ENCODE measurements around the gene NIP7. TPM values are rescaled to one million over a fixed set of nuclear protein-coding genes. Genes with fewer than 3 reads are reported as not detected.

The NIP7 gene
- total RNA-seq, 6 donors from 2014 or later, result 2.7 to 21.0 (median 14.1) TPM

DNA sequence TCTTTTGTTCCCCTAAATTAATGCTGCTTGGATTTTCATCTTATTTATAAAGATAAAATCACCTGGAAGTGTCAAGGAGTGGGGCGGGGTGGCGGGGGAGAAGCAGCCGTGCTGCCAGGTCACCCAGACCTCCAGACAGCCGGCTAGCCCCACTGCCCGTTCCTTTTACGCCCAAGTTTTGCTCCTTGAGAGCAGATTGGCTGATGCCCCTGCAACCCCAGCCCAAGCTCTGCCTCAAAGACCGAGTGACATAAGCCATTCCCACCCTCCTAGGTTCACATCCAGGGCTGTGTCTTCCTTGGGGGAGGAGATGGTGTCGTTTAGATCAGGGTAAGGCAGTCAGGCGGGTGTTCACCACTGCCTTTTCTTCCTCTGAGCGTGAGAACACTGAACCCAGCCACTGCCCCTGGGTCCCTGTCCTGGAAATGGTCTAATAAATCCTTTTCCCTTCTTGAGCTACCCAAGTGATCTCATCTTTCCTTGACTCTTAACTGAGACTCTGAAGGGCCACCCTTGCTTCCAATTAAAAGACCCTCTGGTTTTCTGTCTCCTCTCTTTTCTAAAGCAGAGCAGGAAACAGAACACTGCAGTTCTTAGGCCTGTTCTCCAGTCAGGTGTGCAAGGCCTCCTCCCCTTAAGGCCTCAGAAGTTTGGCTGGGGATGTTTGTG, 14.9 kb upstream of the NIP7 start:
- H3K4me1 ChIP-seq, result peaks cover 18 to 52% (median 24%) of the 10 kb centered on the region in 4 donors
- H3K9me3 ChIP-seq, result no peaks in the 10 kb centered on the region
- H3K27ac ChIP-seq, result no peak overlapping the region
- no peak for ATAC-seq (ENCODE audit: low FRiP score in 2 of 2)
- WGBS, 2 donors, result 76 to 81% methylated on average over 10 of the region's 10 CpGs
- H3K36me3 ChIP-seq, result peaks cover 37 to 83% (median 61%) of the 10 kb centered on the region in 4 donors
- H3K4me3 ChIP-seq, result no peak overlapping the region
- TF ChIP-seq, protein P1, sequence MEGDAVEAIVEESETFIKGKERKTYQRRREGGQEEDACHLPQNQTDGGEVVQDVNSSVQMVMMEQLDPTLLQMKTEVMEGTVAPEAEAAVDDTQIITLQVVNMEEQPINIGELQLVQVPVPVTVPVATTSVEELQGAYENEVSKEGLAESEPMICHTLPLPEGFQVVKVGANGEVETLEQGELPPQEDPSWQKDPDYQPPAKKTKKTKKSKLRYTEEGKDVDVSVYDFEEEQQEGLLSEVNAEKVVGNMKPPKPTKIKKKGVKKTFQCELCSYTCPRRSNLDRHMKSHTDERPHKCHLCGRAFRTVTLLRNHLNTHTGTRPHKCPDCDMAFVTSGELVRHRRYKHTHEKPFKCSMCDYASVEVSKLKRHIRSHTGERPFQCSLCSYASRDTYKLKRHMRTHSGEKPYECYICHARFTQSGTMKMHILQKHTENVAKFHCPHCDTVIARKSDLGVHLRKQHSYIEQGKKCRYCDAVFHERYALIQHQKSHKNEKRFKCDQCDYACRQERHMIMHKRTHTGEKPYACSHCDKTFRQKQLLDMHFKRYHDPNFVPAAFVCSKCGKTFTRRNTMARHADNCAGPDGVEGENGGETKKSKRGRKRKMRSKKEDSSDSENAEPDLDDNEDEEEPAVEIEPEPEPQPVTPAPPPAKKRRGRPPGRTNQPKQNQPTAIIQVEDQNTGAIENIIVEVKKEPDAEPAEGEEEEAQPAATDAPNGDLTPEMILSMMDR (IDR thresholded peaks at IDR 0.05), result no peak
- TF ChIP-seq EP300 (IDR thresholded peaks at IDR 0.05) (no peak), POLR2AphosphoS5 (IDR thresholded peaks at IDR 0.05) (no peak), POLR2A (IDR thresholded peaks at IDR 0.05) (no peak)
- no peaks in the 10 kb centered on the region for H3K27me3 ChIP-seq
- no peak for DNase-seq

DNA sequence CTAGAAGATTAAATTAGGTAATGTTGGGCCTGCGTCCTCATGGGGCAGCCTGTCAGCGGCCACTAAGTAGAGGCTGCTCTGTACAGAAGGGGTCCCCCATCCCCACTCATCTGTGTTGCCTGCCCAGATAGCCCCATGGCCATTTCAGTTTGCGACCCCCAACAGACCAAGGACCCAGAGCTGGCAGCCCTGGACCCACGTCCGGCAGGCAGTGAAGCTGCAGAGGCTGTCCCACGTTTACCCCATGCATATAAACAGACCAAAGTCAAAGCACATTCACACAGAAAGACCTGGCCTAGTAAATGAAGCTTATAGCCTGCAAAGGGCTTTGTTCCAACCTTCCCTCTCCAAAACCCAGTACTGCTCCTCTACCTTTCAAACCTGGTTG, 13.8 kb upstream of the NIP7 start:
- no peaks in the 10 kb centered on the region for H3K9me3 ChIP-seq
- no peak overlapping the region for H3K27ac ChIP-seq
- no peak overlapping the region for H3K4me3 ChIP-seq
- ATAC-seq (ENCODE audit: low FRiP score in 2 of 2) (no peak), DNase-seq (no peak)
- H3K27me3 ChIP-seq, result no peaks in the 10 kb centered on the region
- TF ChIP-seq POLR2A (IDR thresholded peaks at IDR 0.05), result no peak
- no peak for TF ChIP-seq POLR2AphosphoS5 (IDR thresholded peaks at IDR 0.05)
- TF ChIP-seq EP300 (IDR thresholded peaks at IDR 0.05), result no peak
- TF ChIP-seq, protein P1 (IDR thresholded peaks at IDR 0.05), result no peak
- 89 to 90% methylated on average over 6 of the region's 6 CpGs for WGBS, 2 donors
- peaks cover 26 to 72% (median 50%) of the 10 kb centered on the region in 4 donors for H3K36me3 ChIP-seq
- H3K4me1 ChIP-seq, result peaks cover 19 to 56% (median 25%) of the 10 kb centered on the region in 4 donors

DNA sequence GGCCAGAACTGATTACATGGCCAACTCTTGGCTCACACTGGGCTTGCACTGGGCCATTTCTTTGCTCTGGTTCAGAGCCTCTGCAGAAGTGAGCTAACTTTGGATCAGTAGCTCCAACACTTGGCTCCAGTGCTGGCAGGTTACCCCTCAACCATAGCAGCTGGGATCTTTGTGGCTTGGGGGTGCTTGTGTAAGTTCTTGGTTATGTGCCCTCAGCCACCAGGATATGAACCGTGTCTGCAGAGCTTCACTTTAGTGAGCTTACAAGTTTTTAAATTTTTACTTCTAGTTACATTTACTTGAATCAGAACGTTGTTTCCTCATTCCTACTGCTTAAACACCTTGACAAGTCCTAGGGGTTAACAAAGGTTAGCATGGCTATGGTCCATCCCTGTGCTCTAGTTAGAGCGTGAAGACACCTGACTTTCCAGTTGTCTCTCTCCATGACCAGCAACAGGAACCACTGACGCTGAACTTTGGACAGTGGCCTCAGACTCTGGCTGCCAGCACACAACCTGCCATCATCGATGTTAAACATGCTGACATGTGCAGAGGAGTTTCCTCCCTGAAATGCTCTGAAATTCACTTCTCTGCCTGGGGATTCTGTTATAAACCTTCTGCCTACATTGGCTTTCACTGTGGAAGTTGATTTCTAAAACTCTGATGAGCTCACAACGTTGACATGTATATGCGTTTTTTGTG, 13.2 kb upstream of the NIP7 start:
- H3K4me1 ChIP-seq, result peaks cover 24 to 62% (median 30%) of the 10 kb centered on the region in 4 donors
- H3K4me3 ChIP-seq, result no peak overlapping the region
- H3K9me3 ChIP-seq, result no peaks in the 10 kb centered on the region
- no peak for TF ChIP-seq POLR2AphosphoS5 (IDR thresholded peaks at IDR 0.05)
- DNase-seq, result no peak
- no peaks in the 10 kb centered on the region for H3K27me3 ChIP-seq
- no peak overlapping the region for H3K27ac ChIP-seq
- ATAC-seq (ENCODE audit: low FRiP score in 2 of 2), result no peak
- WGBS, 2 donors, result 66 to 72% methylated on average over 7 of the region's 7 CpGs
- H3K36me3 ChIP-seq, result peaks cover 21 to 67% (median 45%) of the 10 kb centered on the region in 4 donors

DNA sequence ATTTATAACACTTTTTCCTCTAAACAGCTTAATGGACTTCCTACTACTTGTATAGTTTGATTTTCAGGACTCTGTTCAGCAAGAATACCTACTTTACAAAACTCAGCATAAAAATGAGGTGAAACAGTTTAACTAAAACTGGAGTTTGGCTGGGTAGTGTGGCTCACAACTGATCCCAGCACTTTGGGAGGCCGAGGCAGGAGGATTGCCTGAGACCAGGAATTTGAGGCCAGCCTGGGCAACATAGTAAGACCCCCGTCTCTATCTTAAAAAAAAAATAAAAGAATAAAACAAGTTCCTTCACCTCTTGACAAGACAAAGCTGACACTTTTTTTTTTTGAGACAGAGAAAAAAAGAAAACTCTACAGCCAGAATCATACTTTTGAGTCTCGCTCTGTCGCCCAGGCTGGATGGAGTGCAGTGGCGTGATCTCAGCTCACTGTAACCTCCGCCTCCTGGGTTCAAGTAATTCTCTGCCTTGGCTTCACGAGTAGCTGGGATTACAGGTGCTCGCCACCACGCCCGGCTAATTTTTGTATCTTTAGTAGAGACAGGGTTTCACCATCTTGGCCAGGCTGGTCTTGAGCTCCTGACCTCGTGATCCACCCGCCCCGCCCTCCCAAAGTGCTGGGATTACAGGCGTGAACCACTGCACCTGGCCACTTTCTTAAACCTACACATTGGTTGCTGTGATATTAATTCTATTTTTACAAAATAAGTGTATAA, 11.8 kb upstream of the NIP7 start:
- Histone ChIP-seq H3K27ac (peak overlapping the region in 1 of 4 donors; percentile 24), H3K4me1 (peaks cover 25 to 64% (median 31%) of the 10 kb centered on the region in 4 donors), H3K9me3 (no peaks in the 10 kb centered on the region), H3K36me3 (peaks cover 8 to 65% (median 32%) of the 10 kb centered on the region in 4 donors), H3K27me3 (no peaks in the 10 kb centered on the region), H3K4me3 (no peak overlapping the region)
- ATAC-seq (ENCODE audit: low FRiP score in 2 of 2) (no peak), DNase-seq (no peak)
- TF ChIP-seq POLR2A (IDR thresholded peaks at IDR 0.05) (no peak), POLR2AphosphoS5 (IDR thresholded peaks at IDR 0.05) (no peak), EP300 (IDR thresholded peaks at IDR 0.05) (no peak)
- TF ChIP-seq, protein P1 (IDR thresholded peaks at IDR 0.05), result no peak
- 91 to 95% methylated on average over 14 of the region's 14 CpGs for WGBS, 2 donors

DNA sequence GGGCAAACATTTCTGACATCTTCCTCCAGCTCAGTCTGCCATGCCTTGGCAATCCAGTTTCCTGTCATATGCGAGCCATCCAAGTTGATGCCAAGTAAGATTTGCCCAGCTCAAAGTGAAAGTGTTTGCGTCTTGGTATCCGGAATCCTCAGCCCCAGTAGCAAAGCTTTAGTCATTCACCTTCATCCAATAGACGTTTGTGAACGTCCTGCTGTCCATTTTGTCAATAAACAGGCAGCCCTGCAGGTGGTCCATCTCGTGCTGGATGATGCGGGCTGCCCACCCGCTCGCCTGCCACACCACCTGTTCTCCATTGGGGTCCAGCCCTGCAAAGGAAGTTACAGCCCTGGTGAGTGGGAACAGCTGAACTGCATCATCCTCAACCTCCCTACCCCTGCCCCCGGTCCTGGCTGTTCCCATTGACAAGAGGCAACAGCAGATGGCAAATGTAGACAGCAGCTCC, 10.7 kb upstream of the NIP7 start:
- peaks cover 2 to 64% (median 30%) of the 10 kb centered on the region in 4 donors for H3K36me3 ChIP-seq

More for the DNA sequence above, 10.7 kb upstream of the NIP7 start:
- TF ChIP-seq, protein P1 (IDR thresholded peaks at IDR 0.05), result no peak
- TF ChIP-seq POLR2A (IDR thresholded peaks at IDR 0.05) (no peak), POLR2AphosphoS5 (IDR thresholded peaks at IDR 0.05) (no peak), EP300 (IDR thresholded peaks at IDR 0.05) (no peak)
- Histone ChIP-seq H3K4me1 (peaks cover 25 to 63% (median 31%) of the 10 kb centered on the region in 4 donors), H3K4me3 (peak overlapping the region in 3 of 4 donors; percentile 95 to 99 (median 98)), H3K9me3 (no peaks in the 10 kb centered on the region), H3K27ac (peak overlapping the region; percentile 19 to 42 (median 27)), H3K27me3 (no peaks in the 10 kb centered on the region)
- no peak for ATAC-seq (ENCODE audit: low FRiP score in 2 of 2)
- peak in 1 of 2 donors; percentile 64 for DNase-seq
- 54 to 58% methylated on average over 7 to 10 of the region's 10 CpGs for WGBS, 2 donors

Data from upper lobe of left lung (tissue), 6 donors.